Left lung (tissue), 14 donors: ENCODE measurements around the gene GRIK1. TPM values are rescaled to one million over a fixed set of nuclear protein-coding genes. Genes with fewer than 3 reads are reported as not detected.

Source experiments
- ATAC-seq: fragments of 200-7000 bp; cut with Tn5 transposase; one replicate; pipeline ENCODE4 v1.9.1; 2020; ENCODE audit warnings: moderate library complexity
- DNase-seq, 4 donors: peaks; one replicate each; pipeline ENCODE4 v3.0.0-alpha.2; 2013 to 2020
- H3K27ac ChIP-seq, 2 donors: fragments of 200-600 bp; sonication (generic) in 1 of 2; one replicate each; pipeline versions ENCODE4 v1.5.0 to v1.8.0; 2020 to 2021
- H3K27me3 ChIP-seq, 2 donors: fragments of 200-600 bp; sonication (generic) in 1 of 2; one replicate each; pipeline versions ENCODE4 v1.5.0 to v1.8.0; 2020 to 2021
- H3K36me3 ChIP-seq, 2 donors: fragments of 200-600 bp; sonication (generic) in 1 of 2; one replicate each; pipeline versions ENCODE4 v1.5.0 to v1.8.0; 2020 to 2021
- H3K4me1 ChIP-seq, 2 donors: fragments of 200-600 bp; one replicate each; pipeline ENCODE4 v1.8.0; 2021
- H3K4me3 ChIP-seq, 2 donors: fragments of 200-600 bp; sonication (generic) in 1 of 2; one replicate each; pipeline versions ENCODE4 v1.5.0 to v1.8.0; 2020 to 2021; ENCODE audit warnings: mild to moderate bottlenecking in 1 of 2
- H3K9me3 ChIP-seq, 2 donors: fragments of 200-600 bp; sonication (generic) in 1 of 2; one replicate each; pipeline versions ENCODE4 v1.5.0 to v1.8.0; 2020 to 2021
- intact Hi-C, 2 donors: fragments of 100-400 bp; cut with DNase I; formaldehyde crosslinking; loops; one replicate each; pipeline versions ENCODE4 v1.11.2 to v1.14.2; 2022
- long read RNA-seq, 12 donors: library from polyadenylated mRNA in 2 of 12; unstranded in 2 of 12; transcript quantifications; one replicate each; pipeline ENCODE4 v2.0.0 and lab custom pipeline, GENCODE V29; 2019 to 2026
- polyA plus RNA-seq, 6 donors: library from polyadenylated mRNA; unstranded; fragments of 120-200 nt; gene quantifications; one replicate each; pipeline ENCODE4 v1.2.1, GENCODE V29; 2013; ENCODE audit not compliant: insufficient read length in 6 of 6
- total RNA-seq, 2 donors: library from RNA; stranded (reverse); fragmentation: NEBNext Ultra II Directional; extraction: Animal tissue kit (Norgen Biotek cat#: 25700); gene quantifications; one replicate each; pipeline ENCODE4 v1.2.1, GENCODE V29; 2021
- TF ChIP-seq, protein P1 (sequence below), 2 donors: fragments of 200-600 bp; sonication (generic) in 1 of 2; IDR thresholded peaks; one replicate each; pipeline versions ENCODE4 v1.5.0 to v1.8.0; 2021; ENCODE audit warnings: antibody characterized with exemption in 2 of 2
- donor health status: DM: no; HTN: yes; CAD: no.
- donor health status: DM: no; HTN: no; CAD: no.

GRIK1 gene
- not detected for total RNA-seq
- 1 to 10 TPM in 1 of 6 donors, under 1 TPM in 5; 0.38 to 1.5 (median 0.62) TPM for polyA plus RNA-seq
- long read RNA-seq, donor 1: 0 reads
- long read RNA-seq, donor 2: 0 reads
- long read RNA-seq, donor 3: 0 reads
- long read RNA-seq, donor 4: 0 reads
- long read RNA-seq, donor 5: 0 reads
- long read RNA-seq, donor 6: 0 reads
- long read RNA-seq, donor 7: 0 reads
- long read RNA-seq, donor 8: 0 reads
- long read RNA-seq, donor 9: 0 reads
- long read RNA-seq, donor 10: 0 reads
- long read RNA-seq, donor 11: 0 reads
- long read RNA-seq, donor 12: 0 reads

GRCh38 chr21:29939924-29940275, at the start of gene GRIK1:
GRIK1 (minus strand) TSS chr21:29939996.
- ATAC-seq (peak; percentile 41), DNase-seq (peak in 2 of 4 donors; percentile 5 to 53)
- Histone ChIP-seq H3K4me3 (no peak within 1 kb of the TSS), H3K27me3 (peaks cover 33 to 57% of the 10 kb centered on the region in 2 donors), H3K9me3 (no peaks in the 10 kb centered on the region), H3K27ac (no peak within 1 kb of the TSS), H3K36me3 (no peaks in the 10 kb centered on the region), H3K4me1 (no peaks in the 10 kb centered on the region)
- intact Hi-C loops: no loop called here
- TF ChIP-seq, protein P1, sequence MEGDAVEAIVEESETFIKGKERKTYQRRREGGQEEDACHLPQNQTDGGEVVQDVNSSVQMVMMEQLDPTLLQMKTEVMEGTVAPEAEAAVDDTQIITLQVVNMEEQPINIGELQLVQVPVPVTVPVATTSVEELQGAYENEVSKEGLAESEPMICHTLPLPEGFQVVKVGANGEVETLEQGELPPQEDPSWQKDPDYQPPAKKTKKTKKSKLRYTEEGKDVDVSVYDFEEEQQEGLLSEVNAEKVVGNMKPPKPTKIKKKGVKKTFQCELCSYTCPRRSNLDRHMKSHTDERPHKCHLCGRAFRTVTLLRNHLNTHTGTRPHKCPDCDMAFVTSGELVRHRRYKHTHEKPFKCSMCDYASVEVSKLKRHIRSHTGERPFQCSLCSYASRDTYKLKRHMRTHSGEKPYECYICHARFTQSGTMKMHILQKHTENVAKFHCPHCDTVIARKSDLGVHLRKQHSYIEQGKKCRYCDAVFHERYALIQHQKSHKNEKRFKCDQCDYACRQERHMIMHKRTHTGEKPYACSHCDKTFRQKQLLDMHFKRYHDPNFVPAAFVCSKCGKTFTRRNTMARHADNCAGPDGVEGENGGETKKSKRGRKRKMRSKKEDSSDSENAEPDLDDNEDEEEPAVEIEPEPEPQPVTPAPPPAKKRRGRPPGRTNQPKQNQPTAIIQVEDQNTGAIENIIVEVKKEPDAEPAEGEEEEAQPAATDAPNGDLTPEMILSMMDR (IDR thresholded peaks at IDR 0.05): no peak

DNA sequence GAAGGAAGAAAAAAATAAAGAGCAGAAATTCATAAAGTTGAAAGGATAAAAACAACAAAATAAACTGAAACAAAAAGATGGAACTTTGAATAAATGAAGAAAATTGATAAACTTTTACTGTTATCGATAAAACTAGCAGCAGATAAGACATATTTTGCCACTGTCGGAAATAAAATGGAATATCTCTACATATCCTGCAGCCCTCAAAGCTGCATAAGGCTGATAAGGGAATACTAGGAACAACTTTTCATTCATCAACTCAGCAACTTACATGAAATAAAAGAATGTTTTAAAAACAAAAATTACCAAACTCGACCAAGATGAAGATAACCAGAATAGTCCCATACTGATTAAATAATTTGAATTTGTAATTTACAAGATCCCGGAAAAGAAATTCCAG, 48.0 kb upstream of the GRIK1 start:
- intact Hi-C loops: no loop called here
- Histone ChIP-seq H3K9me3 (peaks cover 0 to 32% of the 10 kb centered on the region in 2 donors), H3K4me3 (no peak overlapping the region), H3K27ac (no peak overlapping the region), H3K27me3 (no peaks in the 10 kb centered on the region), H3K36me3 (no peaks in the 10 kb centered on the region), H3K4me1 (no peaks in the 10 kb centered on the region)
- DNase-seq: no peak
- ATAC-seq: no peak
- TF ChIP-seq, protein P1 (IDR thresholded peaks at IDR 0.05): no peak

- intact Hi-C loops: no loop called here
- no peak for ATAC-seq
- no peak for DNase-seq
- Histone ChIP-seq H3K4me3 (no peak overlapping the region), H3K27me3 (no peaks in the 10 kb centered on the region), H3K36me3 (no peaks in the 10 kb centered on the region), H3K4me1 (no peaks in the 10 kb centered on the region), H3K27ac (no peak overlapping the region), H3K9me3 (peaks cover 0 to 28% of the 10 kb centered on the region in 2 donors)
- TF ChIP-seq, protein P1 (IDR thresholded peaks at IDR 0.05): no peak
These were observed 46.1 kb upstream of the GRIK1 start for GRCh38 chr21:29985866-29986265.

- ATAC-seq (peak; percentile 71), DNase-seq (no peak)
- no peaks in the 10 kb centered on the region for H3K9me3 ChIP-seq
- intact Hi-C loops: no loop called here
- no peak overlapping the region for H3K4me3 ChIP-seq
- H3K36me3 ChIP-seq: no peaks in the 10 kb centered on the region
- TF ChIP-seq, protein P1 (IDR thresholded peaks at IDR 0.05): no peak
- no peak overlapping the region for H3K27ac ChIP-seq
- no peaks in the 10 kb centered on the region for H3K4me1 ChIP-seq
- no peaks in the 10 kb centered on the region for H3K27me3 ChIP-seq
These were observed 39.2 kb upstream of the GRIK1 start for GRCh38 chr21:29979043-29979442.

DNA sequence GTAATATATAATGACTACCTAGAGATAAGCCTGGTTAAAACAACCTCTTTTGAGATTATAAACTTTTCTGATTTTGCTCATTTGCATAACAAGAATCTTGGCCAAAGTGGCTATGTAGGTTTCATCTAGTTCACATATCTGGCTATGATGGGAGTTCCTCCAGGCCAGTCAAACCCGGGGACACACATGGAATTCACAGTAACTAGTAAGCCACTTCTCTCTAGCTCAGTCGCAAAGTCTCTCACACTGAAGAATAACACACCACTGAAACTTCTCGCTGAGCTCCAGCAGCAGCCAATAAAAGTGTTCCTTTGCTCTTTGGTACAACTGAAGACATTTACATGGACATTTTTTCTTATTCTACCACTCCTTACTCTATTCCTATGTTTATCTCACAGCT, 36.0 kb upstream of the GRIK1 start:
- TF ChIP-seq, protein P1 (IDR thresholded peaks at IDR 0.05): no peak
- no peak overlapping the region for H3K27ac ChIP-seq
- ATAC-seq: no peak
- no peaks in the 10 kb centered on the region for H3K36me3 ChIP-seq
- no peak overlapping the region for H3K4me3 ChIP-seq
- intact Hi-C loops: no loop called here
- no peaks in the 10 kb centered on the region for H3K9me3 ChIP-seq
- H3K27me3 ChIP-seq: no peaks in the 10 kb centered on the region
- no peaks in the 10 kb centered on the region for H3K4me1 ChIP-seq
- no peak for DNase-seq
